Fibroblast of gingiva (primary cell): ENCODE measurements around the gene PIP4K2B.

ENCODE experiments used
- DNase-seq: peaks from one replicate; pipeline ENCODE4 v3.0.0-alpha.2; 2011; ENCODE audit warnings: low read depth

PIP4K2B gene

DNA sequence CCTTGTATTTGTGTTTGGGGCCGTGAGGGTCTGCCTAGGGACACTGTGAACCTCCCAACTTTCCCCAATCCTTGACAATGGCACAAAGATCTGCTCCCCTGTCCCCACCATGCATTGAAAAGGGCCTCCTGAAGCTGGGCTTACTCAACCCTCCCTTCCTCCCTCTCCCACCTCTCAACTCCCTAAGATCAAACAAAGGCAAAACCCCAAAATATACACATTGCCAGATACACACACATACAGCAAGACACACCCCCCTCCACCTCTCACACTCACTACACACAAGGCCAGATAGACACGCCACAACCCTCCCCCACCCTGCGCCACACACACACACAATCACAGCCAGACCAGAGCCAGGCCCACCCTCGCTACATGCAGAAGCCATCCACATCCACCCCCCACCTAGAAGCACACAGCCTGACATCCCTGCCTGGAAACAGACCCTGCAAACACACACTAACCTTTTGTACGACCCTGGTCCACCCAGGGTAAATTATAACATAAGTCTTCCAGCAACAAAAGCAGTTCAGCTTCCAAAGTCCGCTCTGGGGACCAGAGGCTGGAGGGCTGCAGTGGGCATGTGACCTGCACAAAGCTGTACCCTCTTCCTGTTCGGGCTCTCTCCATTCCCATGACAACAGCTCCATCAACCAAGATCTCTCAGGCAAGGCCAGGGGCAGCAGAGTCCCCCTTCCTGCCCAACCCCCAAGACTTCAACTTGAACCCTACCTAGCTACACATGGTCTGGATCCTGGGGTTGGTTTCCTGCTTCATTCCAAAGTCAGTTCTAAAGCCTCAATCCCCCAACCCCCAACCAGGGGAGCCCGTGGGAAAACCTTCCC is 53.1 kb downstream of the PIP4K2B start:
- no peak for DNase-seq

DNA sequence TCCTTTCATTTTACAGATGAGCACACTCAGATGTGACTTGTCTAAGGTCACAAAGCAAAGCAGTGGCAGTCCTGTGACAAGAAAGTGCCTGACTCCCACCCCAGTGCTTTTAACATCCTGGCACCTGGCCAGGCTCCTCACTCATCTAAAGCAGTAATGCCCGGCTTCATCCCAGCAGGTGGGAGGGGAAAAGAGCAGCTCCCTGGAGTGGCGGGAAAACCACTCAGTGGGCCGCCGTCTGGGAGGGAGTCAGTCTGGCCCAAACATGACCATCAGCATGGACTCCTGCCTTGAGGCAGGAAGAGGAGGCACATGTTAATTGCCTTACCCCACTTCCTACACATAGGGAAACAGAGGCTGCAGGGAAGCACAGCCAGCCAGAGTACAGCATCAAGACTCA is 53.8 kb downstream of the PIP4K2B start:
- no peak for DNase-seq

DNA sequence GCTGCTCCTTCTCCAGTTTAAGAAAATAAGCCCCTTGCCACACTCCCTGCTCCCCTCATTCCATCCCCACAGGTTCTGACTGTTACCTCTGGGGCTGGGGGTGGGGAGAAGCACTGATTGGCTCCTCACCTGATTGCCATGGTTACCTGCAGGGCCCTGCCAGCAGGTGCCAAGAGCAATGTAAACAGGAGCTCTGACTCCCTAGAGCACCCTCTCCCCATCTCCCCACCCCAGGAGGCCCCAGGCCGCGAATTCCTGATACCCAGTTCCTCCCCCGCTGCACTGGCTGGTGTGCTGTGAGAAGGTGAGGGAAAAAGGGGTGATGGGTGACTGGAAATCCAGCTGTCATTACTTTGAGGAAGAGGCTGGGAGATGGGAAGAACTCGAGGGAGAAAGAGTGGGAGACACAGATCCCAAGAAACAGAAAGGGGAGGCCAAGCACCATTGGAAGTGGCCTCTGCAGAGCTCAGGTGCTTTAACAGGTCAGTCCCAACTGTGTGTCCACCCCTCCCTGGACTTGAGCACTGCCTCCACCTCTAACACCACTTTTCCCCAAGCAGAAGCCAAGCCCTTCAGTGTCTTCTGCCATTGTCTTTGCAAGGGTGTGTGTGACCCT is 55.7 kb downstream of the PIP4K2B start:
- no peak for DNase-seq

DNA sequence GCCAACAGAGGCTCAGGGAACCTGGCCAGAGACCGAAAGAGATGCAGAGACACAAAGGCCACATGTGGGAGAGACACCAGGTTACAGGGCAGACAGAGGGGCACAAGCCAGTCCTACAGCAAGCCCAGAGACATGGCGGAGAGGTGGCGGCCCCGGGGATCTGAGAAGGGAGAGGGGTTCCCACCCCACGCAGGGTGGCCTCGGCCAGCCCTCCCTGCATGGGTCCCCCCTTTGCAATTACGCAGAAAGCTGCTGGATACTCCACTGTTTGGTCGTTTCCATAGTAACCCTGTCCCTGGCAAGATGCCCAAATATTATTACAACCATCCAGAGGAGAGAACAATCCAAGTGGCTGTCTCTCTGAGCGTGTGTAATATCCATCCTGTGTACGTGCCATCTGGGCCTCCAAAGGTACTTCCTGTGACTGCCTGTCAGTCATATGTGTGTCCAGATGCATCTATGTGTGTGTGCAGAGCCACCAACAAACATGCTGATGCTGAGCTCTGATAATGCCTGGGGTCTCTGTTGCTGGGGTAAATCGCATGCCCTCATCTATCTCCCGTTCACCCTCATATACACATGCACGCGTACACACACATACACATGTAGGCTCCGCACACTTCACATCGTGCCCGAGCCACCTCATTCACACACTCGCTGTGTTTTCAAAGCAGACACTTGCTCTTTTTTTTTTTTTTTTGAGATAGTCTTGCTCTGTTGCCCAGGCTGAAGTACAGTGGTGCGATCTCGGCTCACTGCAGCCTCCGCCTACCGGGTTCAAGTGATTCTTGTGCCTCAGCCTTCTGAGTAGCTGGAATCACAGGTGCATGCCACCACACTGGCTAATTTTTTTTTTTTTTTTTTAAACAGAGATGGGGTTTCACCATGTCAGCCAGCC is 56.7 kb downstream of the PIP4K2B start:
- DNase-seq, result peak; percentile 90

DNA sequence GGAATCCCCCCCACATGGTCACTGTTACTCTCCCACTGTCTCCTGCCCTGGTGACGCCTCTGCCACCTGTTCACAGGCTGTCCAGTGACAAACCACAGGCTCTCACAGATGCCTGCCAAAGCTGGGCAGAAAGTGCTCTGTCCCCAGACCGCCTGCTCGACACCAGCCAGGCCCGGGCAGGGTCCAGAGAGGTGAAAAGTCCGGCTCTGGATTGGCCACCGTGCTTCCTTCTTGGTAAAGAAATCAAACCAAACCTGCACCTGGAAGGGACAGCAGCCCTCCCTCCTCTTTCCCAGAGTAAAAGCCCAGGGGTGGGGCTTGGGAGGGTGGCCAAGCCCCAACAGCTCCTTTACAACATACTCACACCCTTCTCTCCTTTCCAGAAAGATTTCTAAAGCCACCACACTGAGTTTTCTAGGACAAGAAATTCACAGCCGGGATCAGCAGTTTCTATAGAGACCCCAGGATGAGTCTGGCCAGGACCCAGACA is 57.4 kb downstream of the PIP4K2B start:
- DNase-seq, result no peak

DNA sequence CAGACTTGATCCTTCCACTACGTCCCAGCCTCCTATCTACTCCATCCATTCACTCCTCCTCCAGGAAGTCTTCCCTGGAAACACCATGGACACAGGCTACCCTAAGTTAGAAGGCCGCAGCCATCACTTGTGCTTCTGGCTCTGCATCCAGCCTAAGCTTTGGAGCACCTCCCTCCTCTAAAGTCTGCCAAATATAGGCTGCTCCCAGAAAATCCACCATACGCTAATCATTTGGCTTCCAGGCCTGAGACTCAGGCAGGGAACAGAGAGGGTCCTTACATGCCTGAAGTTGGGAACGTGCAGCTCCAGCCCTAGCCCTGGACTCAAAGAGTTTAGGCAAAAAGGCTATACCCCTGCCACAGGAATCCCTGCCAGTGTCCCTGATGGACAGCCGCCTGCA is 57.9 kb downstream of the PIP4K2B start:
- no peak for DNase-seq

DNA sequence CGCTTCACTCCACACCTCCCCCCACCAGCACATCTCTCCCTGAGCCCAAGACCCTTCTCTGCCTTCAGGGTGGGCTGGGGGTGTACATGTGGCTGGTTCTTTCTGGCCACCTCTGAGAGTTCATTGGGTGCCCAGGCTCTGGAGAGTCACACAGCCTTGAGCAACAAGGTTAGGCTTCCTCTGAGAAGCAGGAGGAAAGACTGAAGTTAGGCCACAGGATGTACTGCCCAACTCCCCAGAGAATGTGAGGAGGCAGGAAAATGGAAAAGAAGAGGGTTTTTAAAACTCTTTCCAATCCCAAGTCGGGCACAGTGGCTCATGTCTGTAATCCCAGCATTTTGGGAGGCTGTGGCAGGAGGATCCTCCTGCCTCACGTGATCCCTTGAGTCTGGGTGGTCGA is 58.5 kb downstream of the PIP4K2B start:
- no peak for DNase-seq

DNA sequence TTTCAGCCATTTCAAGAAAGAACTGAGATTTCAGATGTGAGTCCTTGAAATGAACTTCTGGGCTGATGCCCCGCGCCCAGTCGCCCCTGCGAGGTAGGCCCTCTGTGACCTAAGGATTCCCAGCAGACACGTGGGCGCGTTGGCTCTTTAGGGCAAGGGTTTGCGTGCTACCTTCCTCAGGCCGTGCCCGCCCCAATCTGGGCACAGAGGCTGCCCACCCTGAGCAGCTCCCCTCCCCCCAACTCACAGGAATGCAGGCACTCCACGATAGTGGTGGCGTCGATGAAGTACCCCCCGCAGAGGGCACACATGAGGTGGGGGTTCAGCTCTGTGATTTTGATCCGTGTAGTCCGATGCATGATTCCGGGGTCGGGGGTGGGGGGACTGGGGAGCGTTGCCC is 59.3 kb downstream of the PIP4K2B start:
- DNase-seq, result no peak

DNA sequence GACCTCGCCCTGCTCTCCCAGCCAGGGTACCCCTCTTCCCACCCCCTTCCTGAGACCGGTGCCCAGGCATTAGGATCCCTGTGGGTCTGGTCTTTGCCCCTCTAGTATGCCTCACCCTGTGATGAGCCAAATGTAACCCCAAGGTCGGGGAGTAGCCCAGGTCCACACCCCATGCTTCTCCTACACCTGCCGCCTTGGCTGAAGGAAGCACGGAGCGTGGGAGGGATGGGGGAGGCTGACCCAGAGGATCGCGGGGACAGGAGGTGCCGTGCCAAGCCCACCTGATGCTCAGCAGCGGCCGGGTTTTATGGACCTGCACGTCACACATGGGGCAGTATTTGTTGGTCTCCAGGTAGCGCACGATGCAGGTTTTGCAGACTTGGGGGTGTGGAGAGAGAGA is 60.1 kb downstream of the PIP4K2B start:
- no peak for DNase-seq

DNA sequence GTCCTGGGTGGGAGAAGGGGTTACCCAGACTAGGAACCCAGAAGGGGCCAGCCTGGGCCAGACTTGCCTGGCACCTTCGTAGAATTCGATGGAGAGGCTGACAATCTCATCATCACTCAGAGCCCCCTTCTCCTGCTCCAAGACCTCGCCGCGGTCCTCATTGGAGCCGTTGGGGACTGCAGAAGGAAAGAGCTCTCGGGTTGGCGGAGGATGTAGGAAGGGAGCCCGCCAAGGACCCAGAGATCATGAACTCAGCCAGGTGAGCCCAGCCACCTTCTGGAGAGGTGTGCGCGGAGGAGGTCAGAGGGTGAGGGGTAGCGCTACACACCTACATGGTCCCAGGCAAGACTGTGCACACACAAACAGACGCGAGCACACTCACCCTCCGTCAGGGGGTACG is 60.7 kb downstream of the PIP4K2B start:
- no peak for DNase-seq

DNA sequence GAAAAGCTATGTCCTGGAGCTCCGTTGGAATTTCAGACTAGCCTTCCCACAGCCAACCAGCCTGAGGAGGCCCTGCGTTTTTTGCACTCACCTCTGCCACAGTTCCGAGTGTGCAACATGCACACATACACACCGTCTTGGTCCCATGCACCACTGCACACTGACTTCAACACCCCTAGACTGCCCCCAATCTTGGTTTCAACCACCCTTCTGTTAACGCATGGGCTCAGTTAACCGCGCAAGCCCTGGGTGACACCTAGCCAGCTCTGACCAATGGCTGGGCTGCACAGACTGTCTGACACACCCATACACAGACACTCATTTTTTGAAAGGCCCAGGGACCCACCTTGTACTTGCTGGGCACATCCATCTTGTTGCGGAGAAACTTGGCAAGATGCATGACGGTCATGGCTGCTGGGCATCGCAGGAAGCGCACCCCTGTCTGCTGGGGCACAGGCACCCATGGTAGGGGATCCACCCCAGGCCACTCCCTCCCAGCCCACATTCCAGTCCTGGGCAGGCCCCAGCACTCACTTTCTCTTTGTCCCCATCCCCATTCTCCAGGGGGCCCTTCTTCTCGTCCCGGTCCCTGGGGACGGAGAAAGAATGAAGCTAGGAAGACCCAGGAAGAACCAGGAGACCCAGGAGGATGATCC is 61.2 kb downstream of the PIP4K2B start:
- no peak for DNase-seq

DNA sequence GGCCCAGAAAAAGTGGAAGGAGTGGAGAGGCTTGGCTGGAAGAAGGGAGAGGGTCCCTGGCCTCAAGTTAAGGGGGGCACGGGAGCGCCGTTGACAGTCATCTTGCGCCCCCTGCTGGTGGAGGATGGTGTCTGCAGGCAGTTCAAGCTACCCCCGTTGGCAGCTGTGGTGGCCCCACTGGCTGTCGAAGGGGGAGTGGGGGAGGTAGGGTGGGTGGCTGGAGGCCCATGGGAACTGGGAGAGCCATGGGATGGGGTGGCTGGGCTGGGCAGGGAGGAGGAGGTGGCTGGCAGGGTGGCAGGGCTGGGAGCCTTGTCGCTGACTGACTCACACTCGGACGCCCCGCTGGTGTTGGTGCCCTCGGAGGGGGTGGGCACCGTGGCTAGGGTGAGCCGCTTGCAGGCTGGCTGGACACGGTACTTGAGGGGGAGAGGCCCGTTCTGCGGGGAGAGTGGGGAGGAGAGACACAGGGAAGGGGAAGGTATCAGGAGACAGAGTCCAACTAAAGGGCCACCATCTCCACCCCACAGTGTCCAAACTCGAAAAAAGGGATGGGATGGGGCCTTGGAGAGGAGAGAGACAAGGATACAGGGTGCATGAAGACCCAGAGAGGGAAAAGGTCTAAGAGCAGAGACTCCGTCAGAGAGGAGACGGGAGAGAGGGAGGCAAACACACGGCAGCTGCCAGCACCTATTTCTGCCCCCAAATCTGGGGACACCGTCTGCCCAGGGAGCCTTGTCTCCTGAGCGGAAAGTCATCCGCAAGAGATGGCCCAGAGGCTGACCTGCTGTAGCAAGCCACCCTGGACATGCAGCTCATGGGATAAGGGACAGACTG is 64.0 kb downstream of the PIP4K2B start:
- no peak for DNase-seq

DNA sequence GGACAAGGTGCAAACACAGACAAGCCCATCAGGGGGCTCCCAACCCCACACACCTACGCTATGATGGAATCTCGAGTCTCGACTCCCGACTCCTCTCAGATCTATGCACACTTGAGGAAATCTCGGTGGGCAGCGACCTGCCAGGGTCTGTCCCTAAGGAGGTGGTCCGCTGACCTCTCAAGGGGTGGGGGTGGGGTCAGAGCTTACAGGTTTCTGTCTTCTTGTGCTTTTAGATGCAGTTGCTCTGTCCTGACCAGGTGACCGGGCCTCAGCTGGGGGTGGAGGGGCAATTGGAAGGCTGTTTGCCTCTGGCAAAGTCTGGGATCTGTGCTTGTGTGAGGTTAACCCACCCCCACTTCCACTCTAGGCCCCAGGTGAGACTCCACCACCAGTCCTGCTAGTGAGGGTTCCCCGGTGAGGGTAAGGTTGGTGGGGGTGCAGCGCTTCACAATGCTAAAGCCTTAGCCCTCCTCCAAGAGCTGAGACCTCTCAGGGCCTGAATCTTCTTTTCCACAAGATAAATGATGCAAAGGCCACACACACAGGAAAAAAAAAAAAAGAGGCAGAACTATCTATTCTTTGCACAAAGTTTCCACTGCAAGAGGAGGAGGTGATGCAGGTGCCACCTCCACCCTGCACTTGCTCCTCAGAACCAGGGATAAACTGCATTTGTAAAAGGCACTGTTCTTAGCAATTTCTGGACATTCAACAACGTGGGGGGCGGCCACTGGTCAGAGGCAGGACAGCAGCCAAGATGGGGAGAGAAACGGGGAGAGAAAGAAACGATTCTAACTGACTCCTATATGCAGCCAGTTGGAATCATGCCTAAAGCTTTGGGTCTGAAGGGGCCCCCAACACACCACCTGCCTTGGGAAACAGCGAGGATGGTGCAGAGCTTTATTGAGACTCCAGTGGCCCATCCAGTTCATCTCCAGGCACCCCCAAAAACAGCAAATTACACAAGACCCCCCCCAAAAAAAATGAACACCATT is 65.1 kb downstream of the PIP4K2B start:
- no peak for DNase-seq

DNA sequence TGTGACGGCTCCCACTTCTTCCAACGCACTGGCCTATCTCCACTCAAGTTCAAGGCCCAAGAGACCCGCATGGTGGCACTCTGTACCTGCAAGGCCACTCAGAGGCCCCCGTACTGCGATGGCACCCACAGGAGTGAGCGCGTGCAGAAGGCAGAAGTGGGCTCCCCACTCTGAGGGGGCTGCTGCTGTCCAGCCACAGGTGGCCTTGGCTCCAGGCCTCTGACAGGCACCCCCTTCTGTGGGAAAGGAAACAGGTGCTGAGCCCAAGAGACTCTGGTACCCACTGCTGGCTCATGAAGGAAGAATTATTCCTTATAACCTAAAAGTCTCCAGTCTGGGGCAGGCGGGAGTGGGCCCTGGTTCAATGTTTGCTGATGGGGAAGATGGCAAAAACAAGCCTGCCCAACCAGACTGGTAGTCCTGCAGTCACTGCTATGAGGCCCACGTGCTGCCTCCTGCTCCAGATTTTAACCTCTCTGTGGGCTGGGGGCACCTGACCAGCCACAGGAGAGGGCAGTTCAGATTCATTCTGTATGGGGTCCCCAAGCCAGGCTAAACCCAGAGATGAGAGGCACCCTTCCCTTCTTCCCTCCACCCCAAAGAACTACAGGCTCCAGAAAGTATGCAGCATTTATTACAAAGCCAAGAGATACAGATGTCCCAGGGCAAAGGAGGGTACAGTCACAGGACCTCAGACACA is 65.9 kb downstream of the PIP4K2B start:
- no peak for DNase-seq

DNA sequence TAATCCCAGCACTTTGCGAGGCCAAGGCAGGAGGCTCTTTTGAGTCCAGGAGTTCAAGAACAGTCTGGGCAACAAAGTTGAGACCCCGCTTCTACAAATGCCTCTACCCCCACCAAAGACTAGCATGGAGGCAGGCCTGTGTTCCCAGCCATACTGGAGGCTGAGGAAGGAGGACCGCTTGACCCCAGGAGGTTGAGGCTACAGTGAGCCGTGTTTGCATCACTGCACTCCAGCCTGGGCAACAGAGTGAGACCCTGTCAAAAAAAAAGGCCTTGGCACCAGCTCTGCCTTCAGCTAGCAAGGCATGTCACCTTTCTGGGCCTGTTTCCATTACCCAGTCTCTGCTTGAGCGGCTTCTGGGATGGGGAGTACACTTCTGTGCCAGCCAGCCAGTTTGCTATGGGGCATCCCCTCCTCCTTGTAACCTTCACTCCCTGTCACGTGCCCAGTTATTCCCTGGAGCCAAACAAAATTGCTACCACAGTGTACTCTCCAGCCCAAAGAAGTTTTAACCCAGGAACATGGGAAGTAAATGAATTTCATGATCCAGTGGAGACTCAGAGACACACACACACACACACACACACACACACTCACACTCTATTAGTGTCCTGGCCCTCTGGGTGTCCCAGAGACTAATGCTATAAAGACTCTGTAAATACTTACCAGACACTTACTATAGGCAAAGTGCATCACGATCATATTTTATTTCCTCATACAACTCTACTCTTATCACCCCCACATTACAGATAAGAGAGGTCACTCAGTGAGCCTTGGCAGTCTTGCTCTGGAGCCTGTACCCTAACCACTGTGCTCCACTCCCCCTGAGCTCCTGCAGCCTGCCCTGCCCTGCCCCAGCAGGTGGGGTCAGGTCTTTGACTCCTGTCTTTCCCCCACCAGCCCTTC is 66.7 kb downstream of the PIP4K2B start:
- DNase-seq, result peak; percentile 39

DNA sequence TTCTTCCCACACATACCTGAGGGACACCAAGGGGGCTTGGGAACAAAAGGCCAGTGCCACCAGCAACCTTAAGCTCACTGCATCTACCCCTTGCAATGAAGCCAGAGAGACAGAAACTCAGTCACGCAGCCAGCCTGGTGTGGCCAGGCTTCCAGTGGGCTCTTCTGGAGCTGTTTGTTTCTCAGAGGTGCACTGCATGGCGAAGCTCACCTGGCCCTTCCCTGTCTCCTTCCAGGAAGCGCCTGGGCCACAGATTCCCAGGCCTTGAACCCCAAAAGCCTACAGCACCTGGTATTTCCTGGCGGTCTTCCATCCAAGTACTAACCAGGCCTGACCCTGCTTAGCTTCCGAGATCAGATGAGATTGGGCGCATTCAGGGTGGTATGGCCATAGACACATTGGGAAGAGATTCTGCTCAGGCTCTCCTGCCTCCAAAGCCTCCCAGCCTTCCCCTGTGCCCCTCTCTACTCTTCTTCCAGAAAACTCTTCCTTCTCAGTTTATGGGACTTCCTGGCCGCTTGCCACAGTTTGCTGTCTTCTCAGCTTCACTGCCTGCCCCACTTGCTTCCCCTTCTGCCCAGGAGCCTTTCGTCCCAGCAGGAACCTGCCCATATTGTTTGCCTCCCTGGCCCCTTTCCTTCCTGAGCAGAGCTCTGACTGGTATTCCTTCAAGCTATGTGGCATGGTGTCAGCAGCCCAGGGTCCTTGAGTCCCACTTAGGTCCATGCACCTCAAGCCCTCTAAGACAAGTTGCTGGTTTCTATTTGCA is 67.6 kb downstream of the PIP4K2B start:
- DNase-seq, result no peak
